HCT116 (cell line): ENCODE measurements around the gene SMYD3. TPM values are rescaled to one million over a fixed set of nuclear protein-coding genes. Genes with fewer than 3 reads are reported as not detected.

Experiments used
- ATAC-seq: fragments of 200-7000 bp; cut with Tn5 transposase; 2 replicates; pipeline ENCODE4 v1.9.1; 2020; ENCODE audit warnings: mild to moderate bottlenecking, moderate library complexity
- BruUV-seq: library from RNA; stranded (reverse); fragments of 400-500 nt; replicated peaks from 2 replicates; lab custom pipeline; 2021; lab: Mats Ljungman, UMichigan
- CTCF ChIA-PET: fragments of 300-600 bp; sonication (Branson Sonifier 250); formaldehyde crosslinking; loops from one replicate; lab custom pipeline; 2021; ENCODE audit warnings: antibody characterized with exemption; lab: Charles Lee
- POLR2A ChIA-PET: fragments of 300-600, 350-600 bp; sonication (Branson Sonifier 250); formaldehyde crosslinking; loops from one replicate; lab custom pipeline; 2021; ENCODE audit warnings: antibody characterized with exemption; lab: Charles Lee
- RAD21 ChIA-PET, 2 experiments: fragments of 300-600 bp; sonication (Branson Sonifier 250); formaldehyde crosslinking; loops; one replicate each; lab custom pipeline; 2023; ENCODE audit warnings: low total read pairs in 2 of 2; ENCODE audit not compliant: uncharacterized antibody in 2 of 2, unreplicated experiment in 2 of 2, low non-redundant PET in 1 of 2; lab: Charles Lee
- DNase-seq: peaks from one replicate; pipeline ENCODE4 v3.0.0-alpha.2; 2010; ENCODE audit warnings: low read depth, low spot score
- H2AFZ ChIP-seq: fragments of 200-600 bp; shearing (Covaris generic), sonication (generic); 2 replicates; pipeline ENCODE4 v1.6.1; 2017; ENCODE audit warnings: low read depth, mixed run types, mixed read lengths, antibody characterized with exemption, low read length; ENCODE audit not compliant: poor library complexity, severe bottlenecking
- H3K27ac ChIP-seq: 2 replicates; pipeline ENCODE4 v1.5.1; 2012; ENCODE audit warnings: low read depth, low read length
- H3K27me3 ChIP-seq: fragments of 200-600 bp; sonication (generic); 2 replicates; pipeline ENCODE4 v1.6.1; 2016; ENCODE audit warnings: mixed run types, low read length, mixed read lengths; ENCODE audit not compliant: insufficient read depth
- H3K36me3 ChIP-seq, 2 experiments: fragments of 200-500 bp in 1 of 2; fragments of 200-600 bp in 1 of 2; sonication (Bioruptor generic) in 1 of 2; sonication (generic) in 1 of 2; 2 replicates each; pipeline versions ENCODE4 v1.5.1 to v1.6.1; 2014 to 2016; ENCODE audit warnings: low read length in 2 of 2, inconsistent platforms in 1 of 2, mixed read lengths in 1 of 2, mixed run types in 1 of 2; ENCODE audit not compliant: insufficient read depth in 2 of 2, control insufficient read depth in 1 of 2
- H3K4me1 ChIP-seq, 2 experiments: fragments of 200-600 bp in 1 of 2; sonication (generic) in 1 of 2; 2 replicates each; pipeline versions ENCODE4 v1.5.1 to v1.6.1; 2012 to 2017; ENCODE audit warnings: low read length in 2 of 2, inconsistent platforms in 1 of 2, mild to moderate bottlenecking in 1 of 2, mixed read lengths in 1 of 2, mixed run types in 1 of 2, moderate library complexity in 1 of 2; ENCODE audit not compliant: insufficient read depth in 2 of 2, control insufficient read depth in 1 of 2
- H3K4me2 ChIP-seq: fragments of 200-600 bp; sonication (generic); 2 replicates; pipeline ENCODE4 v1.6.1; 2017; ENCODE audit warnings: mixed run types, low read length, mixed read lengths
- H3K4me3 ChIP-seq, 2 experiments: fragments of 200-600 bp in 1 of 2; sonication (generic) in 1 of 2; replicated peaks in 1 of 2; 2 replicates each; pipeline ENCODE4 v1.5.1; 2011 to 2016; ENCODE audit warnings: low read length in 2 of 2, control low read depth in 1 of 2, low read depth in 1 of 2, mild to moderate bottlenecking in 1 of 2, mixed read lengths in 1 of 2, mixed run types in 1 of 2
- H3K79me2 ChIP-seq: fragments of 200-600 bp; sonication (generic); 2 replicates; pipeline ENCODE4 v1.6.1; 2017; ENCODE audit warnings: mild to moderate bottlenecking, mixed run types, low read length, moderate library complexity, mixed read lengths; ENCODE audit not compliant: insufficient read depth
- H3K9ac ChIP-seq: fragments of 200-600 bp; sonication (generic); 2 replicates; pipeline ENCODE4 v1.6.1; 2016; ENCODE audit warnings: low read length, mixed read lengths
- H3K9me2 ChIP-seq: fragments of 200-600 bp; sonication (generic), shearing (Covaris generic); 2 replicates; pipeline ENCODE4 v1.6.1; 2017; ENCODE audit warnings: mixed run types, mild to moderate bottlenecking, moderate library complexity; ENCODE audit not compliant: insufficient read depth
- H3K9me3 ChIP-seq, 2 experiments: fragments of 200-500 bp in 1 of 2; fragments of 200-600 bp in 1 of 2; sonication (Bioruptor generic) in 1 of 2; sonication (generic) in 1 of 2; 2 replicates each; pipeline ENCODE4 v1.6.1; 2014 to 2017; ENCODE audit warnings: low read length in 2 of 2, mixed read lengths in 2 of 2, inconsistent platforms in 1 of 2, low read depth in 1 of 2, mild to moderate bottlenecking in 1 of 2, mixed run types in 1 of 2, moderate library complexity in 1 of 2; ENCODE audit not compliant: control insufficient read depth in 1 of 2, insufficient read depth in 1 of 2
- H4K20me1 ChIP-seq: fragments of 200-600 bp; sonication (generic), shearing (Covaris generic); 2 replicates; pipeline ENCODE4 v1.6.1; 2017; ENCODE audit warnings: mixed run types, mild to moderate bottlenecking, moderate library complexity; ENCODE audit not compliant: insufficient read depth
- ATF3 ChIP-seq: IDR thresholded peaks from 2 replicates; pipeline ENCODE4 v1.6.1; 2012
- CBX3 ChIP-seq: IDR thresholded peaks from 2 replicates; pipeline ENCODE4 v1.6.1; 2012; ENCODE audit warnings: low read depth
- ELF1 ChIP-seq: IDR thresholded peaks from 2 replicates; pipeline ENCODE4 v1.6.1; 2012; ENCODE audit warnings: low read depth, borderline replicate concordance
- EZH2 ChIP-seq: fragments of 200-600 bp; sonication (generic); IDR thresholded peaks from 2 replicates; pipeline ENCODE4 v1.6.1; 2017; ENCODE audit warnings: antibody characterized with exemption, mixed run types
- EZH2phosphoT487 ChIP-seq: fragments of 200-600 bp; IDR thresholded peaks from 2 replicates; pipeline ENCODE4 v1.6.1; 2018; ENCODE audit warnings: antibody characterized with exemption, borderline replicate concordance
- FOSL1 ChIP-seq: IDR thresholded peaks from 2 replicates; pipeline ENCODE4 v1.6.1; 2012; ENCODE audit warnings: low read depth
- JUND ChIP-seq: IDR thresholded peaks from 2 replicates; pipeline ENCODE4 v1.6.1; 2012
- MAX ChIP-seq: IDR thresholded peaks from 2 replicates; pipeline ENCODE4 v1.6.1; 2012
- POLR2AphosphoS5 ChIP-seq: IDR thresholded peaks from 2 replicates; pipeline ENCODE4 v1.6.1; 2011; ENCODE audit warnings: mild to moderate bottlenecking, low read depth, low read length, moderate library complexity
- REST ChIP-seq: IDR thresholded peaks from 2 replicates; pipeline ENCODE4 v1.6.1; 2012; ENCODE audit warnings: low read depth
- SP1 ChIP-seq: IDR thresholded peaks from 2 replicates; pipeline ENCODE4 v1.6.1; 2012; ENCODE audit warnings: low read depth
- SRF ChIP-seq: IDR thresholded peaks from 2 replicates; pipeline ENCODE4 v1.6.1; 2012; ENCODE audit warnings: low read depth
- TCF7L2 ChIP-seq: IDR thresholded peaks from 2 replicates; pipeline ENCODE4 v1.7.0; 2011; ENCODE audit warnings: borderline replicate concordance, inconsistent platforms; ENCODE audit not compliant: insufficient read depth, insufficient read length; ENCODE audit errors: extremely low read depth
- YY1 ChIP-seq: IDR thresholded peaks from 2 replicates; pipeline ENCODE4 v1.6.1; 2011; ENCODE audit warnings: low read length, low read depth, moderate library complexity, mild to moderate bottlenecking; ENCODE audit not compliant: insufficient replicate concordance; ENCODE audit errors: extremely low read depth
- ZBTB33 ChIP-seq: IDR thresholded peaks from 2 replicates; pipeline ENCODE4 v1.6.1; 2011; ENCODE audit warnings: mild to moderate bottlenecking, low read length, moderate library complexity; ENCODE audit not compliant: insufficient replicate concordance; ENCODE audit errors: extremely low read depth
- ZFX ChIP-seq: fragments of 450-650 bp; IDR thresholded peaks from 2 replicates; pipeline ENCODE4 v1.6.1; 2017
- intact Hi-C: fragments of 100-400 bp; cut with micrococcal nuclease; formaldehyde crosslinking; loops from 2 replicates; pipeline ENCODE4 v1.10.0; 2022
- total RNA-seq: library from RNA; stranded (reverse); gene quantifications from one replicate; pipeline ENCODE4 v1.2.1, GENCODE V29; 2021; ENCODE audit not compliant: unreplicated experiment

Gene SMYD3
- total RNA-seq, 1 experiment from 2014 or later, result 33.6 TPM

- no peak for DNase-seq
- intact Hi-C loops, result no loop called here
- no peaks in the 10 kb centered on the region for H3K79me2 ChIP-seq
- ChIA-PET RAD21 (no interaction called here), CTCF (no interaction called here), POLR2A (no interaction called here)
- no peak for ATAC-seq
- no peak overlapping the region for H3K27ac ChIP-seq
- H3K9me2 ChIP-seq, result no peaks in the 10 kb centered on the region
- no peaks in the 10 kb centered on the region for H4K20me1 ChIP-seq
- no peak overlapping the region for H3K9ac ChIP-seq
- no peaks in the 10 kb centered on the region for H3K36me3 ChIP-seq
- no peaks in the 10 kb centered on the region for H3K4me1 ChIP-seq
- H3K27me3 ChIP-seq, result no peaks in the 10 kb centered on the region
- TF ChIP-seq TCF7L2 (no peak), SRF (no peak), EZH2 (no peak), CBX3 (no peak), JUND (no peak), POLR2AphosphoS5 (no peak), ATF3 (no peak), EZH2phosphoT487 (no peak), ZFX (no peak), YY1 (no peak), REST (no peak), SP1 (no peak), ZBTB33 (no peak), MAX (no peak), ELF1 (no peak), FOSL1 (no peak)
- no peaks in the 10 kb centered on the region for H3K9me3 ChIP-seq
- H3K4me2 ChIP-seq, result no peak overlapping the region
- no peak overlapping the region for H2AFZ ChIP-seq
- no peak overlapping the region for H3K4me3 ChIP-seq
- no TSS peak for BruUV-seq
Observed at GRCh38 chr1:245831518-245831917, 675.6 kb downstream of the SMYD3 start.
